HG03442 (cell line): ENCODE results near the gene LRRC52.
A peak's percentile ranks its signal among the peaks of the same experiment; 100 is the strongest.
"Not testable (repeated sequence)": the region's sequence is repeated elsewhere in the genome, so short reads cannot be mapped to it uniquely, and the experiment has no call there.

Source experiments
- ATAC-seq: cut with Tn5 transposase; IDR thresholded peaks from one replicate; pipeline ENCODE4 v1.9.1; 2021; ENCODE audit warnings: mild to moderate bottlenecking, moderate library complexity; ENCODE audit not compliant: unreplicated experiment

Gene LRRC52

GRCh38 chr1:165580931-165581871, 37.4 kb downstream of the LRRC52 start:
- no peak for ATAC-seq

GRCh38 chr1:165581926-165582325, 38.1 kb downstream of the LRRC52 start:
- no peak for ATAC-seq

- no peak for ATAC-seq
These were observed 42.6 kb downstream of the LRRC52 start for GRCh38 chr1:165586398-165586797.

DNA sequence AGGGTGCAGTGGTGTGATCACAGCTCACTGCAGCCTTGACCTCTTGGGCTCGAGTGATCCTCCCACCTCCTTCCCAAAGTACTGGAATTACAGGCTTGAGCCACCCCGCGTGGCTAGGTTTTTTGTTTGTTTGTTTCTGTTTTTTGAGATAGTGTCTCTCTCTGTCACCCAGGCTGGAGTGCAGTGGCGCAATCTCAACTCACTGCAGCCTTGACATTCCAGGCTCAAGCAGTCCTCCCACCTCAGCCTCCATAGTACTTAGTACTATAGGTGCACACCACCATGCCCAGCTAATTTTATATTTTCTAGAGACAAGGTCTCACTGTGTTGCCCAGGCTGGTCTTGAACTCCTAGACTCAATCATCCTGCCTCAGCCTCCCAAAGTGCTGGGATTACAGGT, 47.6 kb downstream of the LRRC52 start:
- not testable (repeated sequence) for ATAC-seq

DNA sequence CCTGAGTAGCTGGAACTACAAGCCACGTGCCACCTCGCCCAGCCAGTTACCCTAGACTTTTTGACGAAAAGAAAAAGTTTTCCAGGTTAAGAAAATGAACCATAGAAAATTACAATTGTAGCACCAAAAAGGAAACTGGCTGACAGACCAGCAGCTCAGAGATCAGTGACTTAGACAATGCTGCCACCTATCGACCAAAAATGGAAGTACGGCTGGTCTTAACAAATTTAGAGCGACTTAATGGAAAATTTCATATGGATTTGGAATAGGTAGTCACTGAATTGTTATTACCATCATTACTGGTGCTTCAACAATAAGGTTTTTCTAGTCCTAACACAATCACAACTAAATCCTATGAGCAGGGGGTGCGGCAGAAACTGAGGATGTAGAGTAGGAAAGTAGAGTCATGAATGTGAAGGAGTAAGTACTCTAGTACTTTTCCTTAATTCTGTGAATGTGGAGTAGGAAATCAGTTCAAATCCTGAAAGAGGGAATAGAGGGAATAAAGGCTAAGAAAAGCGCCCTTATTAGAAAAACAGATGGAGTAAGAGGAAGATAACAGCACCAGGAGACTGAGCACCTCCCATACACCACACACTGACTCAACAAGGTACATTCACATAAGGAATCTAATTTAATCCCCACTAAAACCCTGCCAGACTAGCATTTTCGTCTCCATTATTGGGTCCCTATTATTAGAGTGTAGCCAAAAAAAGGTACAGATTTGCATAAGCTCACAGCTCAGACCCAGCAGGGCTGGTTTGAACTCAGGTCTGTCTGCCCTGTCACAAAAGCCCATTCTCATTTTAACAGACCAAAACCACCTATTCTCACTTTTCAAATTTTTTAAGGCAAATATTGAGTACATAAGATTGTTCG, 49.4 kb downstream of the LRRC52 start:
- ATAC-seq = no peak

DNA sequence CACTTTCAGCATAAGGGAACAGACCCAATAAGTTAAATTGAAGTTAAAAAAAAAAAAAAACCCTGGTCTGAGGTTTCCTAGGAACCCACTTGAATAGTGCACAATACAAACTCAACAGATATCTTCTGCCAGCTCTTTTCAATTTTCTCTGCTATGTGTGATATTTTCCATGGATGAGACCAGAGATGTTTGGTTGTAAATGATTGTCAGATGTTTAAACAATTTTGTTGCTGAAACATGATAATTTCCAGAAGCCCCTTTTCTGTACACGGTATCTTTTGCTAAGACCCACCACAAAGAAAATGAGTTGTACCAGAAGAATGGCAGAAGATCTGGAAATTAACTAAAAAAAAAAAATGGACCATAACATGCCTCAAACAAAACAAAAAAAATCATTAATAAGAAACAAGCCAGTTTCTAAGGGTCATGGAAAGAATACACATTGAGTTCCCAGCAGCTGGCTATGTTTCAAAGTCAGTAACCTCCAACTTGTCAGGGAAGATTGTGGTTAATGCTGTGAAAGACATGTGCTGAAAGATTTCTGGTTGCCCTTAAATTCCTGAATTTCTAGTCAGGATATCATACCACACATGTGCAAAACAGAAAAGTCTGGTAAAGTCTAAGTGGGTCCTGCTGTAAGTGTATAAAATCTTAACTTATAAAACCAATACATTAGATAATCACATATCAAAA, 51.6 kb downstream of the LRRC52 start:
- no peak for ATAC-seq

- ATAC-seq = peak; percentile 97
These were observed 54.3 kb downstream of the LRRC52 start for GRCh38 chr1:165597883-165598675.

DNA sequence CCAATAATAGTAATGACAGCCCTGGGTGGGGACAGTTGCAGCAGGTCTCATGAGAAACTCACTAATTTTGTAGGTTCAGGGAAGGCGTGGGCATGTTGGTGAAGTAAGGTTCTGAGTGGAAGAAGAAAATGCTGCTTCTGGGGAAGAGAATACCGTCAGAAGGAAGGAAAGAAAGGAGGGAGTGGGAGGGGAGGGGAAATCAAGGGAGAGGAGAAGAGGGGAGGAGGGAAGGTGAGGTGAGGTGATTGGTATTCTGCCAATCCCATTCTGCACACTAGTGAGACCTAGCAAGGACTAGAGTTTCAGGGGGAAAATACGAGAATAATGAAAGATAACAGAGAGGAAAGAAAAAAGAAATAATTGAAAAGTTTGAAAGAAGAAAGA, 54.9 kb downstream of the LRRC52 start:
- ATAC-seq = no peak

DNA sequence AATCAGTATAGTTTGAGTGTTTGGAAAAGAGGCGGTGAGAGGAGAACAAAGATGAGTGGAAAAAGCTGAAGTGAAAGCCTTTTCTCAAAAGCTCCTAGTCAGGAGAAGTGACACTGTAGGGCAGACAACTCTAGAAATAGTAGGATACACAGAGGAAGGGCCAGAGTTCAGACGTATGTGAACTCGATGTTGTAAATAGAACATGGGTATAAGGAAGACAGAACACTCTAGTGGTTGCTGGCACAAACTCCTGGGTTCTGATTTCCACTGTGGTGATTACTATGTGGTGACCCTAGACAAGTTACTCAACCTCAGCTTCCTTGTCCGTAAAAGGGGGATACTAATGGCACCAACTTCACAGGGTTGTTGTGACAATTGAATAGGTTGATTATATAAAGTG, 57.0 kb downstream of the LRRC52 start:
- ATAC-seq = no peak

DNA sequence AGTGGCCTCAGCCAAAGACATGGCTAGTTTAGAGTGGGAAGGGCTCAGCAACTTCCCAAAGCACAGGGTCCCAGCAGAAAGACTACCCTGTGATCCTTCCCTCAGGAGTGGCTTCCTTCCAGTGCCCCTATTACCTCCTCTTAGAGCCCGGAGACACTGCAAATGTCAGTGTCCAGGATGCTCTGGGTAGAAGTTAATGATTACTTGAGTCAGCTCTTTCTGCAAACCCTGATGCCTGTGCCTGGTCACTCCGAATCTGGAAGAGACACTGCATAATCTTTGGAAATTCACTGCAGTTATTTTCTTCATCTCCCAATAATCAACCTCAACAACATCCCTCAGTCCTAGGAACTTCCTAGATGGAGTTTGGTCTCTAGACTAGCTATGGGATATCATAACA, 60.0 kb downstream of the LRRC52 start:
- ATAC-seq = no peak

GRCh38 chr1:165605246-165605645, 61.4 kb downstream of the LRRC52 start:
- ATAC-seq = no peak

DNA sequence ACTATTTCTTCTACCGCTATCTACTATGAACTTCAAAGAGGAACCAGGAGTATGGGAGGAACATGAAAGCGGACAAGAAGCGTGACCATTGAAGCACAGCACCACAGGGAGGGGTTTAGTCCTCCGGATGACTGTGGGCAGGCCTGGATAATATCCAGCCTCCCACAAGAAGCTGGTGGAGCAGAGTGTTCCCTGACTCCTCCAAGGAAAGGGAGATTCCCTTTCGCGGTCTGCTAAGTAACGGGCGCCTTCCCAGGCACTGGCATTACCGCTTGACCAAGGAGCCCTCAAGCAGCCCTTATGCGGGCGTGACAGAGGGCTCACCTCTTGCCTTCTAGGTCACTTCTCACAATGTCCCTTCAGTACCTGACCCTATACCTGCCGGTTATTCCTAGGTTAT, 62.9 kb downstream of the LRRC52 start:
- not testable (repeated sequence) for ATAC-seq

DNA sequence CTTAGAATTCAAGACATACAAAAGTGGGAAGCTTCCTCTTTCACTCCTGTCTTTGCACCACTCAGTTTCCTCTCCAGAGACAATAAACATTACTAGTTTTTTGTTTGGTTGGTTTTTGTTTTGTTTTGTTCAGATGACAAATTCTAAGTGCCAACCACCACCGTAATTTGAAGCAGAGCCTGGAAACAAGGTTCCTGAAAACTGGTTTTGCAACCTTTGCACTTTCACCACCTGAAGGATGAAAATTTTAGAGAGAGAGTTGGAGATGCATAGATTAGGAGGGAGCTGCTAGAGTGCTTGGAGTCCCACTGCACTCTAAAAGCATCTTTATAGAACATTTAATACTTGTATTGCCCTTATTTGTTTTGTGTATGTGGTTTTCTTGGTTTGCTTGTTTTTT, 67.1 kb downstream of the LRRC52 start:
- ATAC-seq = no peak

DNA sequence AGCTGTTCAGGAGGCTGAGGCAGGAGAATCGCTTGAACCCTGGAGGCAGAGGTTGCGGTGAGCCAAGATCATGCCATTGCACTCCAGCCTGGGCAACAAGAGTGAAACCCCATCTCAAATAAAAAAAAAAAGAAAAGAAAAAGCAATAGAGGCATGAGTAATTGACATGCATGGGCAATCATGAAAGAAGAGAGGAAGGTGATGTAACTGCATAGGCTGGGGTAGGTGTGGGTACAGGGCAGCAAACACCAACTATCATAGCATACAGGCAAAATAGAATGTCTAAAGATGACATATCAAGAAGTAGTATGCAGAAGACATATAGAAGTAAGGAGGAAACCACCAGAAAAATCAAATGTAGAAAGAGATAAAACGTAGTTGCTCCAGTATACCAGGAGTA, 68.3 kb downstream of the LRRC52 start:
- no peak for ATAC-seq
